ENCODE data around the gene SLC12A6.

SLC12A6 gene

GRCh38 chr15:34292621-34293020 is 45.0 kb downstream of the SLC12A6 start:
- DNase-seq (ENCODE audit: low spot score): no peak
- no peaks in the 10 kb centered on the region for H3K9me3 Mint-ChIP-seq
- H3K4me3 Mint-ChIP-seq: no peak overlapping the region
- peaks cover 46% of the 10 kb centered on the region for H3K36me3 Mint-ChIP-seq (ENCODE audit: low read depth)
- H3K27ac Mint-ChIP-seq: no peak overlapping the region
- H3K4me1 Mint-ChIP-seq (ENCODE audit: low read depth): peaks cover 9% of the 10 kb centered on the region
- no peaks in the 10 kb centered on the region for H3K27me3 Mint-ChIP-seq (ENCODE audit: low read depth)

- Mint-ChIP-seq H3K36me3 (ENCODE audit: low read depth) (peaks cover 30% of the 10 kb centered on the region), H3K9me3 (no peaks in the 10 kb centered on the region), H3K27ac (peak overlapping the region; percentile 69), H3K4me3 (peak overlapping the region; percentile 9), H3K4me1 (ENCODE audit: low read depth) (peaks cover 10% of the 10 kb centered on the region), H3K27me3 (ENCODE audit: low read depth) (no peaks in the 10 kb centered on the region)
- DNase-seq (ENCODE audit: low spot score): no peak
Observed at GRCh38 chr15:34284937-34285336, 52.6 kb downstream of the SLC12A6 start.

GRCh38 chr15:34282384-34282783 is 55.2 kb downstream of the SLC12A6 start:
- Mint-ChIP-seq H3K27me3 (ENCODE audit: low read depth) (no peaks in the 10 kb centered on the region), H3K4me3 (no peak overlapping the region), H3K4me1 (ENCODE audit: low read depth) (peaks cover 11% of the 10 kb centered on the region)

GRCh38 chr15:34280193-34280592 is 57.4 kb downstream of the SLC12A6 start:
- Mint-ChIP-seq H3K4me1 (ENCODE audit: low read depth) (peaks cover 9% of the 10 kb centered on the region), H3K9me3 (no peaks in the 10 kb centered on the region), H3K36me3 (ENCODE audit: low read depth) (peaks cover 10% of the 10 kb centered on the region), H3K4me3 (no peak overlapping the region), H3K27me3 (ENCODE audit: low read depth) (no peaks in the 10 kb centered on the region), H3K27ac (no peak overlapping the region)
- no peak for DNase-seq (ENCODE audit: low spot score)

More at GRCh38 chr15:34282384-34282783, 55.2 kb downstream of the SLC12A6 start:
- Mint-ChIP-seq H3K9me3 (no peaks in the 10 kb centered on the region), H3K27ac (no peak overlapping the region), H3K36me3 (ENCODE audit: low read depth) (peaks cover 14% of the 10 kb centered on the region)
- no peak for DNase-seq (ENCODE audit: low spot score)

- Mint-ChIP-seq H3K4me1 (ENCODE audit: low read depth) (peaks cover 1% of the 10 kb centered on the region), H3K27me3 (ENCODE audit: low read depth) (no peaks in the 10 kb centered on the region), H3K4me3 (no peak overlapping the region), H3K9me3 (no peaks in the 10 kb centered on the region), H3K27ac (no peak overlapping the region), H3K36me3 (ENCODE audit: low read depth) (peaks cover 10% of the 10 kb centered on the region)
- no peak for DNase-seq (ENCODE audit: low spot score)
Observed at GRCh38 chr15:34279368-34279767, 58.2 kb downstream of the SLC12A6 start.

- peaks cover 17% of the 10 kb centered on the region for H3K36me3 Mint-ChIP-seq (ENCODE audit: low read depth)
- DNase-seq (ENCODE audit: low spot score): no peak
Observed at GRCh38 chr15:34275721-34276120, 61.9 kb downstream of the SLC12A6 start.

GRCh38 chr15:34275154-34275553 is 62.4 kb downstream of the SLC12A6 start:
- no peak for DNase-seq (ENCODE audit: low spot score)
- H3K9me3 Mint-ChIP-seq: no peaks in the 10 kb centered on the region
- peaks cover 3% of the 10 kb centered on the region for H3K4me1 Mint-ChIP-seq (ENCODE audit: low read depth)
- H3K27me3 Mint-ChIP-seq (ENCODE audit: low read depth): no peaks in the 10 kb centered on the region
- H3K27ac Mint-ChIP-seq: no peak overlapping the region
- H3K36me3 Mint-ChIP-seq (ENCODE audit: low read depth): peaks cover 18% of the 10 kb centered on the region
- no peak overlapping the region for H3K4me3 Mint-ChIP-seq

More at GRCh38 chr15:34275721-34276120, 61.9 kb downstream of the SLC12A6 start:
- H3K27ac Mint-ChIP-seq: no peak overlapping the region
- H3K27me3 Mint-ChIP-seq (ENCODE audit: low read depth): no peaks in the 10 kb centered on the region
- no peaks in the 10 kb centered on the region for H3K9me3 Mint-ChIP-seq
- H3K4me1 Mint-ChIP-seq (ENCODE audit: low read depth): peaks cover 3% of the 10 kb centered on the region
- no peak overlapping the region for H3K4me3 Mint-ChIP-seq

- no peaks in the 10 kb centered on the region for H3K27me3 Mint-ChIP-seq (ENCODE audit: low read depth)
- no peaks in the 10 kb centered on the region for H3K9me3 Mint-ChIP-seq
- H3K36me3 Mint-ChIP-seq (ENCODE audit: low read depth): peaks cover 18% of the 10 kb centered on the region
- peaks cover 1% of the 10 kb centered on the region for H3K4me1 Mint-ChIP-seq (ENCODE audit: low read depth)
- H3K27ac Mint-ChIP-seq: no peak overlapping the region
- H3K4me3 Mint-ChIP-seq: no peak overlapping the region
- DNase-seq (ENCODE audit: low spot score): no peak
Observed at GRCh38 chr15:34271493-34271892, 66.1 kb downstream of the SLC12A6 start.

- Mint-ChIP-seq H3K27ac (no peak overlapping the region), H3K4me3 (no peak overlapping the region), H3K36me3 (ENCODE audit: low read depth) (peaks cover 13% of the 10 kb centered on the region)
Observed at GRCh38 chr15:34266751-34267150, 70.8 kb downstream of the SLC12A6 start.

GRCh38 chr15:34264076-34264475 is 73.5 kb downstream of the SLC12A6 start:
- no peak overlapping the region for H3K27ac Mint-ChIP-seq
- H3K4me3 Mint-ChIP-seq: no peak overlapping the region
- DNase-seq (ENCODE audit: low spot score): no peak
- peaks cover 2% of the 10 kb centered on the region for H3K36me3 Mint-ChIP-seq (ENCODE audit: low read depth)
- no peaks in the 10 kb centered on the region for H3K27me3 Mint-ChIP-seq (ENCODE audit: low read depth)
- no peaks in the 10 kb centered on the region for H3K9me3 Mint-ChIP-seq
- H3K4me1 Mint-ChIP-seq (ENCODE audit: low read depth): peaks cover 2% of the 10 kb centered on the region

More at GRCh38 chr15:34266751-34267150, 70.8 kb downstream of the SLC12A6 start:
- no peak for DNase-seq (ENCODE audit: low spot score)
- H3K27me3 Mint-ChIP-seq (ENCODE audit: low read depth): no peaks in the 10 kb centered on the region
- no peaks in the 10 kb centered on the region for H3K9me3 Mint-ChIP-seq
- peaks cover 3% of the 10 kb centered on the region for H3K4me1 Mint-ChIP-seq (ENCODE audit: low read depth)

GRCh38 chr15:34262362-34262761 is 75.2 kb downstream of the SLC12A6 start:
- H3K9me3 Mint-ChIP-seq: no peaks in the 10 kb centered on the region
- no peak overlapping the region for H3K4me3 Mint-ChIP-seq
- no peak for DNase-seq (ENCODE audit: low spot score)
- no peaks in the 10 kb centered on the region for H3K27me3 Mint-ChIP-seq (ENCODE audit: low read depth)
- no peak overlapping the region for H3K27ac Mint-ChIP-seq
- H3K4me1 Mint-ChIP-seq (ENCODE audit: low read depth): peaks cover 2% of the 10 kb centered on the region
- H3K36me3 Mint-ChIP-seq (ENCODE audit: low read depth): peaks cover 12% of the 10 kb centered on the region

- no peak for DNase-seq (ENCODE audit: low spot score)
- Mint-ChIP-seq H3K4me3 (no peak overlapping the region), H3K27me3 (ENCODE audit: low read depth) (no peaks in the 10 kb centered on the region), H3K27ac (no peak overlapping the region), H3K9me3 (no peaks in the 10 kb centered on the region), H3K4me1 (ENCODE audit: low read depth) (peaks cover 4% of the 10 kb centered on the region), H3K36me3 (ENCODE audit: low read depth) (peaks cover 22% of the 10 kb centered on the region)
Observed at GRCh38 chr15:34259566-34259965, 78.0 kb downstream of the SLC12A6 start.

- H3K27ac Mint-ChIP-seq: no peak overlapping the region
- H3K4me1 Mint-ChIP-seq (ENCODE audit: low read depth): peaks cover 2% of the 10 kb centered on the region
- H3K9me3 Mint-ChIP-seq: no peaks in the 10 kb centered on the region
- no peaks in the 10 kb centered on the region for H3K27me3 Mint-ChIP-seq (ENCODE audit: low read depth)
- H3K4me3 Mint-ChIP-seq: no peak overlapping the region
- no peak for DNase-seq (ENCODE audit: low spot score)
- peaks cover 26% of the 10 kb centered on the region for H3K36me3 Mint-ChIP-seq (ENCODE audit: low read depth)
Observed at GRCh38 chr15:34258151-34258550, 79.4 kb downstream of the SLC12A6 start.

GRCh38 chr15:34252545-34252944 is 85.0 kb downstream of the SLC12A6 start:
- Mint-ChIP-seq H3K36me3 (ENCODE audit: low read depth) (peaks cover 45% of the 10 kb centered on the region), H3K9me3 (no peaks in the 10 kb centered on the region)

GRCh38 chr15:34248190-34248589 is 89.4 kb downstream of the SLC12A6 start:
- Mint-ChIP-seq H3K4me1 (ENCODE audit: low read depth) (no peaks in the 10 kb centered on the region), H3K9me3 (no peaks in the 10 kb centered on the region), H3K27me3 (ENCODE audit: low read depth) (no peaks in the 10 kb centered on the region), H3K36me3 (ENCODE audit: low read depth) (peaks cover 47% of the 10 kb centered on the region), H3K4me3 (no peak overlapping the region), H3K27ac (no peak overlapping the region)
- no peak for DNase-seq (ENCODE audit: low spot score)

More at GRCh38 chr15:34252545-34252944, 85.0 kb downstream of the SLC12A6 start:
- no peak overlapping the region for H3K27ac Mint-ChIP-seq
- no peak overlapping the region for H3K4me3 Mint-ChIP-seq
- H3K27me3 Mint-ChIP-seq (ENCODE audit: low read depth): no peaks in the 10 kb centered on the region
- DNase-seq (ENCODE audit: low spot score): no peak
- H3K4me1 Mint-ChIP-seq (ENCODE audit: low read depth): peaks cover 2% of the 10 kb centered on the region
